Stimulated activated CD8-positive, alpha-beta memory T cell treated with anti-CD3 and anti-CD28 coated beads, Interleukin-12 subunit alpha, Interleukin-12 subunit beta, amount 100 ng/mL, for 24 hours (primary cell): ENCODE measurements around the gene SUDS3.
"Not testable (repeated sequence)": the region's sequence is repeated elsewhere in the genome, so short reads cannot be mapped to it uniquely, and the experiment has no call there.

ENCODE experiments used
- DNase-seq: peaks from one replicate; pipeline ENCODE4 v3.0.0-alpha.2; 2020; ENCODE audit errors: extremely low read depth

SUDS3 gene

GRCh38 chr12:118376089-118377020, at the start of gene SUDS3:
TSS of gene SUDS3 (plus strand) at chr12:118376555. CDS start at chr12:118376692, 137 bp downstream.
- peak; percentile 77 for DNase-seq

GRCh38 chr12:118326991-118327390, 49.4 kb upstream of the SUDS3 start:
- DNase-seq, result no peak

GRCh38 chr12:118327391-118327790, 49.0 kb upstream of the SUDS3 start:
- DNase-seq, result no peak

- no peak for DNase-seq
Measured at GRCh38 chr12:118328486-118329330, 47.6 kb upstream of the SUDS3 start.

GRCh38 chr12:118330421-118331018, 45.8 kb upstream of the SUDS3 start:
- no peak for DNase-seq

- no peak for DNase-seq
Measured at GRCh38 chr12:118332511-118332910, 43.8 kb upstream of the SUDS3 start.

GRCh38 chr12:118334241-118334640, 42.1 kb upstream of the SUDS3 start:
- DNase-seq, result no peak

- no peak for DNase-seq
Measured at GRCh38 chr12:118334939-118335567, 41.3 kb upstream of the SUDS3 start.

GRCh38 chr12:118336123-118336522, 40.2 kb upstream of the SUDS3 start:
- DNase-seq, result no peak

GRCh38 chr12:118337194-118337838, 39.0 kb upstream of the SUDS3 start:
- DNase-seq, result no peak

GRCh38 chr12:118342090-118342489, 34.3 kb upstream of the SUDS3 start:
- DNase-seq, result no peak

- no peak for DNase-seq
Measured at GRCh38 chr12:118344829-118345228, 31.5 kb upstream of the SUDS3 start.

- DNase-seq, result no peak
Measured at GRCh38 chr12:118345355-118345754, 31.0 kb upstream of the SUDS3 start.

- no peak for DNase-seq
Measured at GRCh38 chr12:118346895-118347294, 29.5 kb upstream of the SUDS3 start.

- DNase-seq, result no peak
Measured at GRCh38 chr12:118347916-118348315, 28.4 kb upstream of the SUDS3 start.

GRCh38 chr12:118350908-118351559, 25.3 kb upstream of the SUDS3 start:
- DNase-seq, result no peak

- no peak for DNase-seq
Measured at GRCh38 chr12:118353721-118354120, 22.6 kb upstream of the SUDS3 start.

GRCh38 chr12:118354503-118354902, 21.9 kb upstream of the SUDS3 start:
- DNase-seq, result not testable (repeated sequence)

GRCh38 chr12:118354903-118355302, 21.5 kb upstream of the SUDS3 start:
- no peak for DNase-seq

- DNase-seq, result no peak
Measured at GRCh38 chr12:118355843-118356242, 20.5 kb upstream of the SUDS3 start.

- DNase-seq, result no peak
Measured at GRCh38 chr12:118356809-118357256, 19.5 kb upstream of the SUDS3 start.
